ENCODE results near the gene ARID5B.

DNA sequence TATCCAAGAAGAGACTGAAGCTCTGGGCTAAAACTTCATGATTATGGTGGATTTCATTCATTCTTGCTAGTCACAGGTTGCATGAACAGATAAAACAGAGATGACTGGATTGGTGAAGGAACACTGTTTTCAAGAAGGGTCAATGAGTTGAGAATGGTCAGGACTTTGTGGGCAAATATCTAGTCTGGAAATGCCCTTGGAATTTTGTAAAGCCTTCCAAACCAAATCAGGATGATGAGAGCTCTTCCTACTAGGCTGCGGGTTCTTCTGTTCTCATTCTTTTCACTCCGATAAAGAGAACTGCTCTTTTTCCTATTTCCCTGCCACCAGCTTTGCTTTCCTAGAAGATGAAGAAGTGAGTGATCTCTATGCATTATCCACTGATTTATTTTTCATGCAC lies 171.4 kb downstream of the ARID5B start:
- TF ChIP-seq CTCF (conservative IDR thresholded peaks at IDR 0.05 in 1 of 2, IDR thresholded peaks at IDR 0.05 in 1 of 2; ENCODE audit: extremely low read depth in 1 of 2, insufficient read depth in 1 of 2, low read depth in 1 of 2, low read length in 2 of 2) (no peak), EZH2 (IDR thresholded peaks at IDR 0.05; ENCODE audit: borderline replicate concordance, low read length) (no peak)

Data from mammary epithelial cell (primary cell).